PFSK-1 (cell line): ENCODE results near the gene LILRA6.

ENCODE experiments used
- POLR2AphosphoS5 ChIP-seq: IDR thresholded peaks from 2 replicates; pipeline ENCODE4 v1.6.1; 2012; ENCODE audit warnings: low read depth, mild to moderate bottlenecking, control low read depth, low read length, moderate library complexity
- SIN3A ChIP-seq: IDR thresholded peaks from 2 replicates; pipeline ENCODE4 v1.6.1; 2012; ENCODE audit warnings: mild to moderate bottlenecking, low read length, moderate library complexity, borderline replicate concordance; ENCODE audit not compliant: insufficient read depth
- TAF1 ChIP-seq: IDR thresholded peaks from 2 replicates; pipeline ENCODE4 v1.6.1; 2012; ENCODE audit warnings: low read length, control low read depth, borderline replicate concordance; ENCODE audit not compliant: insufficient read depth

- no peak for TF ChIP-seq POLR2AphosphoS5
- no peak for TF ChIP-seq SIN3A
- TF ChIP-seq TAF1 = no peak
Observed at GRCh38 chr19:54254195-54254906, 11.8 kb upstream of the LILRA6 start.
